Vagina (tissue), 2 donors: ENCODE results near the gene NUMB. TPM values are rescaled to one million over a fixed set of nuclear protein-coding genes. Genes with fewer than 3 reads are reported as not detected.

Experiments
- DNase-seq, 2 donors: peaks; one replicate each; pipeline ENCODE4 v3.0.0-alpha.2; 2017; ENCODE audit errors: extremely low spot score in 2 of 2
- H3K27ac ChIP-seq: fragments of 200-600 bp; sonication (generic); one replicate; pipeline ENCODE4 v1.5.1; 2019
- H3K27me3 ChIP-seq: fragments of 200-600 bp; sonication (generic); one replicate; pipeline ENCODE4 v1.5.1; 2019
- H3K36me3 ChIP-seq, 2 donors: fragments of 200-600 bp; sonication (generic); one replicate each; pipeline ENCODE4 v1.5.1; 2017 to 2019
- H3K4me1 ChIP-seq: fragments of 200-600 bp; sonication (generic); one replicate; pipeline ENCODE4 v1.5.1; 2019
- H3K4me3 ChIP-seq, 2 donors: fragments of 200-600 bp; sonication (generic); 1 replicate in 1 of 2; 2 replicates in 1 of 2; pipeline ENCODE4 v1.5.1; 2016 to 2019
- H3K9me3 ChIP-seq: fragments of 200-600 bp; sonication (generic); one replicate; pipeline ENCODE4 v1.5.1; 2019
- POLR2A ChIP-seq, 2 donors: fragments of 450-650 bp; IDR thresholded peaks; one replicate each; pipeline ENCODE4 v1.6.1; 2017; ENCODE audit warnings: antibody characterized with exemption in 2 of 2, mild to moderate bottlenecking in 2 of 2, moderate library complexity in 2 of 2
- POLR2AphosphoS5 ChIP-seq, 2 donors: sonication (generic); formaldehyde crosslinking; IDR thresholded peaks; one replicate each; pipeline ENCODE4 v1.9.0; 2017; ENCODE audit warnings: antibody characterized with exemption in 2 of 2, mild to moderate bottlenecking in 2 of 2, low read depth in 1 of 2; ENCODE audit not compliant: insufficient read depth in 1 of 2
- intact Hi-C: fragments of 100-400 bp; cut with DNase I; formaldehyde crosslinking; loops from one replicate; pipeline ENCODE4 v1.15.1; 2023
- total RNA-seq: library from RNA; depleted of rRNA; stranded (reverse); fragments of >200 nt; gene quantifications from one replicate; pipeline ENCODE4 v1.2.3, GENCODE V29; 2016
- TF ChIP-seq, protein P1 (sequence below), 3 experiments: fragments of 450-650 bp in 2 of 3; fragments of 200-600 bp in 1 of 3; sonication (generic) in 1 of 3; IDR thresholded peaks; one replicate each; pipeline ENCODE4 v1.5.1; 2017 to 2019; ENCODE audit warnings: antibody characterized with exemption in 3 of 3, mild to moderate bottlenecking in 2 of 3, moderate library complexity in 2 of 3

NUMB gene
- total RNA-seq, 1 donor from 2014 or later: 48.1 TPM

DNA sequence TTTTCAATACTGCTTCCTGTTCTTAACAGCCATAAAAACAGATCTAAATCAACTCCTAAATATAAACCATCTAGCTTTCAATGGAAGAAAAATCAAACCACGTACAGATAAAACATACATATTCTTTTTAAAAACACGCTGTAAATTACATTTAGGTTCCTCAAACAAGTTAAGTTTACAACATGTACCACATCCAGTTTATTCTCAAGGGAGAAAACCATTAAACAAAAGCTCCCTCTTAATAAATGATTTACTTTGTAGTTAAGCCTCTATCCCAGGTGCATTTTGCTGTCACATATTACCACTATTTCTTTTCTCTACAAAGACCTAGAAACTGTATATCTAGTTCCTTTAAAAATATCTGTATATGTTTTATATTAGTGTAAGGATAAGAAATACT lies 3.1 kb downstream of the NUMB start:
- intact Hi-C loops: no loop called here
- H3K27ac ChIP-seq: no peak overlapping the region
- TF ChIP-seq, protein P1, sequence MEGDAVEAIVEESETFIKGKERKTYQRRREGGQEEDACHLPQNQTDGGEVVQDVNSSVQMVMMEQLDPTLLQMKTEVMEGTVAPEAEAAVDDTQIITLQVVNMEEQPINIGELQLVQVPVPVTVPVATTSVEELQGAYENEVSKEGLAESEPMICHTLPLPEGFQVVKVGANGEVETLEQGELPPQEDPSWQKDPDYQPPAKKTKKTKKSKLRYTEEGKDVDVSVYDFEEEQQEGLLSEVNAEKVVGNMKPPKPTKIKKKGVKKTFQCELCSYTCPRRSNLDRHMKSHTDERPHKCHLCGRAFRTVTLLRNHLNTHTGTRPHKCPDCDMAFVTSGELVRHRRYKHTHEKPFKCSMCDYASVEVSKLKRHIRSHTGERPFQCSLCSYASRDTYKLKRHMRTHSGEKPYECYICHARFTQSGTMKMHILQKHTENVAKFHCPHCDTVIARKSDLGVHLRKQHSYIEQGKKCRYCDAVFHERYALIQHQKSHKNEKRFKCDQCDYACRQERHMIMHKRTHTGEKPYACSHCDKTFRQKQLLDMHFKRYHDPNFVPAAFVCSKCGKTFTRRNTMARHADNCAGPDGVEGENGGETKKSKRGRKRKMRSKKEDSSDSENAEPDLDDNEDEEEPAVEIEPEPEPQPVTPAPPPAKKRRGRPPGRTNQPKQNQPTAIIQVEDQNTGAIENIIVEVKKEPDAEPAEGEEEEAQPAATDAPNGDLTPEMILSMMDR (IDR thresholded peaks at IDR 0.05): no peak
- TF ChIP-seq POLR2AphosphoS5 (IDR thresholded peaks at IDR 0.05; ENCODE audit: insufficient read depth in 1 of 2, low read depth in 1 of 2): no peak
- no peak for TF ChIP-seq POLR2A (IDR thresholded peaks at IDR 0.05)
- H3K4me1 ChIP-seq: peaks cover 50% of the 10 kb centered on the region
- no peaks in the 10 kb centered on the region for H3K9me3 ChIP-seq
- DNase-seq: no peak
- H3K27me3 ChIP-seq: no peaks in the 10 kb centered on the region
- no peak overlapping the region for H3K4me3 ChIP-seq
- no peaks in the 10 kb centered on the region for H3K36me3 ChIP-seq

DNA sequence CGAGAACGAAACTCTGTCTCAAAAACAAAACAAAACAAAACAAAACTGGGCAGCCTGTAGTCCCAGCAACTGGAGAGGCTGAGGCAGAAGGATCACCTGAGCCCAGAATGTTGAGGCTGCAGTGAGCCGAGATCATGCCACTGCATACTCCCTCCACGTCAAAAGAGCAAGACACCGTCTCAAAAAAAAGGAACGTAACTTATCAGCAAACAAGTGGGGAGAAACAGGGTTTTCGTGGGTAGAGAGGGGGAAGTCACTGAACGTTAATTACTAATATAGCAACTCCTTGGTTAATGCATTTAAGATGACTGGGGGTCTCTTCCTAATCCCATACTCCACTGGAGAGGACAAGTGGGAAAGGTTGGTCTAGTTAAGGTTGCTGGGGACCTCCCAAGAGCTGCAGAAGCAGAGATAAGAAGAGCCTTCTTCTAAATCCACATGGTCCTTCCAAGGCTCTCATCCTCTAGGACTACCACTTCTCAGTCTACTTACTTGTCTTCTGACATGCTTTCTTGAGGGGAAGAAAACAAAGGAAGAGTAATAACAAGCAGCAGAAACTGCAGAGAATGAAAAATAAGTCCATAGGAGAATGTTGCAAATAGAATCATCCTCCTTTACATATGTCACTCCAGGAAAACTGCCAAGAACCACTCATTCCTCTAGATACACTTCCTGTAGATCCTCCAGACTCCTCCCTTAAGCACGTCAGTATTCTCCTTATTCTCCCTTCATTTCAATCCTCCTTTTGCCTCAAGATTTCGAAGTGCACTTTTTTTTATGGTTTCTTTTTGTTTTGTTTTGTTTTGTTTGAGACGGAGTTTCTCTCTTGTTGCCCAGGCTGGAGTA lies 5.8 kb downstream of the NUMB start:
- Histone ChIP-seq H3K27me3 (no peaks in the 10 kb centered on the region), H3K27ac (no peak overlapping the region), H3K4me1 (peaks cover 46% of the 10 kb centered on the region), H3K4me3 (no peak overlapping the region), H3K9me3 (no peaks in the 10 kb centered on the region), H3K36me3 (no peaks in the 10 kb centered on the region)
- DNase-seq: no peak
- intact Hi-C loops: no loop called here
- TF ChIP-seq, protein P1 (IDR thresholded peaks at IDR 0.05): no peak
- TF ChIP-seq POLR2AphosphoS5 (IDR thresholded peaks at IDR 0.05; ENCODE audit: insufficient read depth in 1 of 2, low read depth in 1 of 2): no peak
- TF ChIP-seq POLR2A (IDR thresholded peaks at IDR 0.05): no peak

DNA sequence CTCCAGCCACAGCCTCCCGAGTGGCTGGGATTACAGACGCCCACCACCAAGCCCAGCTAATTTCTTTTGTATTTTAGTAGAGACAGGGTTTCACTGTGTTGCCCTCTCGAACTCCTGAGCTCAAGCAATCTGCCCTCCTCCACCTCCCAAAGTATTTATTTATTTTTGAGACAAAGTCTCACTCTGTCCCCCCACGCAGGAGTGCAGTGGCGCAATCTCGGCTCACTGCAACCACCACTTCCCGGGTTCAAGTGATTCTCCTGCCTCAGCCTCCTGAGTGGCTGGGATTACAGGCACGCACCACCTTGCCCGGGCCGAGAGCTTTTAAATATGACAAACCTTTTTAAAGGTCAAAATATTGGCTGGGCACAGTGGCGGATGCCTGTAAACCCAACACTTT lies 14.6 kb downstream of the NUMB start:
- no peak overlapping the region for H3K27ac ChIP-seq
- DNase-seq: no peak
- TF ChIP-seq, protein P1 (IDR thresholded peaks at IDR 0.05): no peak
- no peak for TF ChIP-seq POLR2A (IDR thresholded peaks at IDR 0.05)
- no peak for TF ChIP-seq POLR2AphosphoS5 (IDR thresholded peaks at IDR 0.05; ENCODE audit: insufficient read depth in 1 of 2, low read depth in 1 of 2)
- no peak overlapping the region for H3K4me3 ChIP-seq
- H3K36me3 ChIP-seq: no peaks in the 10 kb centered on the region
- H3K4me1 ChIP-seq: peaks cover 13% of the 10 kb centered on the region
- H3K27me3 ChIP-seq: no peaks in the 10 kb centered on the region
- intact Hi-C loops: no loop called here
- H3K9me3 ChIP-seq: no peaks in the 10 kb centered on the region

DNA sequence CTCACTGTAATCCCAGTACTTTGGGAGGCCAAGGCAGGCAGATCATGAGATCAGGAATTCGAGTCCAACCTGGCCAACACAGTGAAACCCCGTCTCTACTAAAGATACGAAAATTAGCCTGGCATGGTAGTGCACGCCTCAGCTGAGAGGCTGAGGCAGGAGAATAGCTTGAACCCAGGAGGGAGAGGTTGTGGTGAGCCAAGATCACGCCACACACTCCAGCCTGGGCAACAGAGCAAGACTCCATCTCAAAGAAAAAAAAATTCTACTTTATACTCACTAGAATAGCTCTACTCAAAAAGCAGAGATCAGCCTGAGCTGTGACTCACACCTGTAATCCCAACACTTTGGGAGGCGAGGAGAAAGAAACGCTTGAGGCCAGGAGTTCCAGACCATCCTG lies 17.1 kb downstream of the NUMB start:
- TF ChIP-seq POLR2A (IDR thresholded peaks at IDR 0.05) (no peak), POLR2AphosphoS5 (IDR thresholded peaks at IDR 0.05; ENCODE audit: insufficient read depth in 1 of 2, low read depth in 1 of 2) (no peak)
- TF ChIP-seq, protein P1 (IDR thresholded peaks at IDR 0.05): no peak
- intact Hi-C loops: no loop called here
- Histone ChIP-seq H3K36me3 (no peaks in the 10 kb centered on the region), H3K27ac (no peak overlapping the region), H3K4me1 (peaks cover 23% of the 10 kb centered on the region), H3K9me3 (no peaks in the 10 kb centered on the region), H3K27me3 (no peaks in the 10 kb centered on the region), H3K4me3 (no peak overlapping the region)
- DNase-seq: no peak

DNA sequence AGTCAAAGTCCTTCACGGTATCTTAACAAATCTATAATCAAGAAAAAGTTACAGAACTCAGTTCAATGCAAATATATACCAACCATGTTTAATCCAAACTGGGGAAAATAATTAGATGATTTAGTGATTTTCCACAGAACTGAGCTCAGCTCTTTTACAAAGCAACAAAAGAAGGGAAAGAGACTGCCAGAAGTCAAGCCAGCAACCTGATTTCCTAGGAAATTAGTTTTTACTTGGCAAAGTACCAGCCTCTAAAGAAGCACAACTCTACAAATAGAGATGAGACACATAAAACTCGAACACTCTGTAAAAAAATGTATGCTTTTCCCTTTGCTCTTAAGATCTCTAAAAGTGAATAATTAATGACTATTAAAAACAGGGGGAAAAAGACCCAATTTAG lies 19.4 kb downstream of the NUMB start:
- intact Hi-C loops: no loop called here
- H3K4me1 ChIP-seq: peaks cover 23% of the 10 kb centered on the region
- no peaks in the 10 kb centered on the region for H3K9me3 ChIP-seq
- no peaks in the 10 kb centered on the region for H3K36me3 ChIP-seq
- no peaks in the 10 kb centered on the region for H3K27me3 ChIP-seq
- no peak overlapping the region for H3K4me3 ChIP-seq
- DNase-seq: no peak
- TF ChIP-seq POLR2AphosphoS5 (IDR thresholded peaks at IDR 0.05; ENCODE audit: insufficient read depth in 1 of 2, low read depth in 1 of 2) (no peak), POLR2A (IDR thresholded peaks at IDR 0.05) (no peak)
- TF ChIP-seq, protein P1 (IDR thresholded peaks at IDR 0.05): no peak
- no peak overlapping the region for H3K27ac ChIP-seq
